HG03039 (cell line): ENCODE measurements around the gene WHAMM.
"Not testable (repeated sequence)": the region's sequence is repeated elsewhere in the genome, so short reads cannot be mapped to it uniquely, and the experiment has no call there.

Experiments
- ATAC-seq: cut with Tn5 transposase; IDR thresholded peaks from one replicate; pipeline ENCODE4 v1.9.1; 2021; ENCODE audit warnings: mild to moderate bottlenecking, moderate library complexity; ENCODE audit not compliant: unreplicated experiment

Gene WHAMM

DNA sequence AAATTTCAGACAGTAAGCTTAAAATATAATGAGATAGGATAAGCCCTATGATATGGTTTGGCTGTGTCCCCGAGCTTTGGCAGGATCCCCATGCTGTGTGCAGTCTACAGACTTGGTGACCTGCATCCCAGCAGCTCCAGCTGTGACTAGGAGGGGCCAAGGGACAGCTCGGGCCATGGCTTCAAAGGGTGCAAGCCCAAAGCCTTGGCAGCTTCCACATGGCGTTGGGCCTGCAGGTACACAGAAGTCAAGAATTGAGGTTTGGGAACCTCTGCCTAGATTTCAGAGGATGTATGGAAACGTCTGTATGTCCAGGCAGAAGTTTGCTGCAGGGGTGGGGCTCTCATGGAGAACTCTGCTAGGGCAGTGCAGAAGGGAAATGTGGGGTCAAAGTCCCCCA lies 56.2 kb downstream of the WHAMM start:
- not testable (repeated sequence) for ATAC-seq

DNA sequence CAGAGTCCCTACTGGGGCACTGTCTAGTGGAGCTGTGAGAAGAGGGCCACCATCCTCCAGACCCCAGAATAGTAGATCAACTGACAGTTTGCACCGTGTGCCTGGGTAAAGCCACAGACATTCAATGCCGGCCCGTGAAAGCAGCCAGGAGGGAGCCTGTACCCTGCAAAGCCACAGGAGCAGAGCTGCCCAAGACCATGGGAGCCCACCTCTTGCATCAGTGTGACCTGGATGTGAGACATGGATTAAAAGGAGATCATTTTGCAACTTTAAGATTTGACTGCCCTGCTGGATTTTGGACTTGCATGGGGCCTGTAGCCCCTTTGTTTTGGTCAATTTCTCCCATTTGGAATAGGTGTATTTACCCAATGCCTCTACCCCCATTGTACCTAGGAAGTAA lies 56.6 kb downstream of the WHAMM start:
- not testable (repeated sequence) for ATAC-seq

DNA sequence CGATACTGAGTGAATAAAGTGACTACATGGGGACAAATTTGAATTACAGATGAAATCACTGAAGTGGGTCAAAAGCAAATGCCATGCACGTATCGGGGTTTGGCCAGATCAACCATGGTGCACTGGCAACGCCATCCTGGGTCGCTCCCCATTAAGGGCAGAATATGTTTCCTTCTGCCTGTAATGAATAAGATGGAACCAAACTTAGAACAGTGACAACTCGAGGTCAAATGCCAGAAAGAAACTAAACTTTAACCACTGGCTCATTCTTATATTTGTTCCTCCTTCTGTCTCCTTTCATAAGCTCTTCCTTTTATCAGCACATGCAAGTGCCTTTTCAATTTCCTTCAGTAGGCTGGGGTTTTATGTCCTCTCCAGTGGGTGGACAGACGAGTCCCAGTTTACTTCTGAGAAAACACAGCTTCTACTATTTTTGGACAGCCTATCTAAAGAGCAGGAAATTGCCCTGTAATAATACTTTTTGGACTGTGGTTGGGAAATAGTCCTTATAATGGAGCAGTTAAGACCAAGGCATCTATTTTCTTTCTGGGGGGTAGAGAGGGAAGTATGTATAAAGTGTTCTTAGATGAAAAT lies 61.4 kb downstream of the WHAMM start:
- no peak for ATAC-seq

DNA sequence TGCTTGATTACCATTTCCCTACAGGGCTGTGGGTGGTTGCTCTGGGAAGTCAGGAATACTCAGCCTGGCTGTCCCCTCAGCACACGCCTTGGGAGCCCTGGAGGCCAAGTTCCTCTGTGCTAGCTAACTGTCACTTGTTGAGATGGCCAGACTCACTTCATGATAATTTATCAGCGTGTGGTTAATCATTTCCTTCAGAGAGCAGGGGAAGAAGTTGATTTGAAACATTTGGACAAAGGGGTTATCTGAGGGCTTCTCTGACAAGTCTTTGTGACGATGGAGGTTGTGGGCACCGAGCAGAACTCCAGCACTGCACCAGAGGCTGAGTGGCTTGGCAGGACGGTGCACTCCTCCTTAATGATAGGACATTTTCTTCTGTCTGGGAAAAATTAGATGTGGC lies 61.9 kb downstream of the WHAMM start:
- ATAC-seq, result no peak

DNA sequence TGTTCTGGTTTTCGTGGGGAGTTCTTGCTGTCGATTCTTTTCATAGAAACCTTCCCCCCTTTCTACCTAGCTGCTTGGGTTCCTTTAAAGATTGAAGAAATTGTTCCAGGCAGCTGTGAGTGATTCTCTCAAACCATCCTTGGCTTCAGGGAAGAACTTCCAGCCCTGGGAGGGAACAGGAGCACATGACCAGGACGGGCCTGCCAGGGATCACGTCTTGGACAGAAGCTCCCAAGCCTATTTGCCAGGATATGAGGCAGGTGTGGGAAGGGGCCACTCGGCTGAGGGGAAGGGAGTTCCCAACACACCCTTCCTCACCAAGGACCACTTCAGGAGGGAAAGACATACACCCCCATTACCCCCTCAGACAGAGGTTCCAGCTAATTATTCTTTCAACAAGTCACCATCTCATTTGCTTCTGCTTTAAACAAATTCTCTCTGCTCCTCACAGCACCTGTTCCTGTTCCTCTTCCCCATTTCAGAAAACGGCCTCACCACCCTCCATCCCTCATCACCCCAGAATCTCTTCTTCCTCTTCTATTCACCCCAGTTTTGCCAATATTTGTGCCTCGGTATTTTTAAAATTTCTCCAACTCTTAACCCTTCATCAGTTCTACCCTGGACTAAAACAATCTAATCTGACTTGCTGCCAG lies 62.5 kb downstream of the WHAMM start:
- no peak for ATAC-seq

DNA sequence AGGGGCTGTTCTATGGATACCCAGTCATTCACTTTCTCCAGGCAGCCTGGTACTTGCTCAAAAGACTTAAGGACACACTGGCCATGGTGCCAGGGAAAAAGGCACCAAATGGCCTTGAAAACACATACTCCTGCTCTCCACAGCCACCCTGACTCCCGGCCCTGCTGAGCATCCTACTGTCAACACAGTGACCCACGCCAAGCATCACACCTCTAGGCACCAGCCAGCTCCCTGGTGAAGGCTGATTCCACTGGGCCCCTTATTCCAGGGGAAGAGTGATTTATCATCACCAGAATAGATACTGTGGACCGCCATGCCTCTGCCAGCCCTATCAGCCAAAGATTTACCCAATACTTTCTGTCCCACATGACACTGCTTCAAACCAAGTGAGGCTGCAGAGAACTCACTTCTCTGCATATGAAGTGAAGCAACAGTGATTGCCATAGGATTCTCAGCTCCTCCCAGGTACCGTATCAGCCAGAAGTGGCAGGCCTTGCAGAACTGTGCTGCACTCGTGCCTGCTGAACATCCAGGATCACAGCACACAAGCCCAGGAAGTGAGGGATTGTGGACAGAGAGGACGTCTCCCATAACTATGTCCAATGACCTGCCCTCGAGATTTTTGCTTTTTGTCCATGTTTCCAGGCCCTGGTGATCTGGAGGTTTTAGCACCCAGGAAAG lies 63.7 kb downstream of the WHAMM start:
- ATAC-seq, result no peak

DNA sequence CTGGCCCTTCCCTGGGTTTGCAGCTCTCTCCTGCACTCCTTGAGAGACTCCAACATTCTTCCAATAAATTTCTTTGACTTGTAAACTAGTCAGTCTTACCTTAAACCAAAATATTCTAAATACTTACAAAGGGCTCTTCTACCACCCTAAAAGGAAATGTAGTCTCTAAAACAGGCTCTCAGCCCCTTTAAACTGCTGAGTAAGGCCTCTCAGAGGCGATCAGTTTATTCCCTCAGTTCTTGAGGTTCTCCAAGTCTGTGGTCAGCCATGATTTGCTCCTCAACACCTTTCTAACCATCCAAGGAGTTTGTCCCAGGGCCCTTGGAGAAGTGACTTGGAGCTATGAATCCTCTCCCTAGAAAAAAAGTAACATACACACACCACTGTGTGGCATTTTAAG lies 64.8 kb downstream of the WHAMM start:
- ATAC-seq, result no peak

DNA sequence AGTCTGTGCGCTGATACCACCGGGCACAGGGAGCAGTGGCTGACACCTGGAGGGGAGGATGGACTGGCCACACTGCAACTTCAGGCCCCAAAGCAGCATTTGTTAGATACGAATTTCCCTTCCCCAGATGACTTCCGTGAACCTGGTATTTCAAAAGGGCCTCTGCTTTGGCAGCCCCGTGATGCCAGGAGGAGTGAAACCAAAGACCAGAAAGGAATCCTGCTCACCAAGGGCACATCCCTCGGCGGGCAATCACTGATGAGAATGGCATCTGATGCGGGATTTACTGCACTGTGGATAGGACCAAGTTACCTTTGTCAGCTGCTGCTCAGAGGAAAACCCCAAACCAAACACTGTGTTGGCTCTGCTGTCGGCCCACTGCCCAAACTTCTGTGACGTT lies 65.5 kb downstream of the WHAMM start:
- ATAC-seq, result no peak

DNA sequence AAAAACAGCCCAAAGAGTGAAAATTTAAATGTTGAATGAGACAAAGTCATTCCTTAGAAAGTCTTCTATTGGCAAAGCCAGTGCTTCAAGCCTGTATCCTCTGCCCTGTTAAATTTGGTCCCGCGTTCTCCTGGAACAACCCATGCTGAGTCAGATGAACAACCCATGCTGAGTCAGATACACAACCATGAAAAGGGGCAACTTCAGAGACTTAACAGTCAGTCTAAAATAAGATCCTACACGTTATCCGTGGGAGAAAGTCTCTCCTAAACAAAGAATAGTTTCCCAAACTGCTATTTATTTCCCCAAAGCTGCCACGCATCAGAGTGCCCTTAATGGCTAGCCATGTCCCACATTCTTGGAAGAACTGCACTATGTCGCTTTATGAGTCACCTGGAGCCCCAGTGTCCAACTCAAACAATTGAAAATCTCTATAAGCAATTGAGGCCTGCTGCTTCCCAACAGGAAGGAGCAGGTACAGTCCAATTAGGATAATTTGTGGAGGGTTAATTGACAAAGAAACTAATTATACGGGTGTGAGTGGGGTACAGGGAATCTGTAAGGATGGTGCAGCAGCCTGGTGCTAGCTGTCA lies 66.1 kb downstream of the WHAMM start:
- ATAC-seq, result no peak

DNA sequence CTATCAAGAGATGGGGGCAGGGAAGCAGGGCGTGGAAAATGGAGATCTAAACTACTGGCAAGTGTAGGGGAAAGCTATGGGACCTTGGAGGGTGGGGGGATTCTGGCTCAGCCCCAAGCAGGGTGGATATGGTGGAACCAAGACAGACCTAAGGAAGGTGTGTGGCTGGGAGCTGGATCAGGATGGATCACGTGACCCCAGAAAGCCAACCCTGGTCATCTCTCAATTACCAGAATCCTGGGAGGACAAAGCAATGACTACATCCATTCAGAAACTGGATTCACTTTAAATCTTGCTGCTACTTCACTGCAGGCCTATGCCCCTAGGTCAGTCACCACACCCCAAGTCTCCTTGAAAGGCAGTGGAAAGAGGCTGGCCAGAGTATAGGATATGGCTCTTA lies 68.4 kb downstream of the WHAMM start:
- no peak for ATAC-seq

DNA sequence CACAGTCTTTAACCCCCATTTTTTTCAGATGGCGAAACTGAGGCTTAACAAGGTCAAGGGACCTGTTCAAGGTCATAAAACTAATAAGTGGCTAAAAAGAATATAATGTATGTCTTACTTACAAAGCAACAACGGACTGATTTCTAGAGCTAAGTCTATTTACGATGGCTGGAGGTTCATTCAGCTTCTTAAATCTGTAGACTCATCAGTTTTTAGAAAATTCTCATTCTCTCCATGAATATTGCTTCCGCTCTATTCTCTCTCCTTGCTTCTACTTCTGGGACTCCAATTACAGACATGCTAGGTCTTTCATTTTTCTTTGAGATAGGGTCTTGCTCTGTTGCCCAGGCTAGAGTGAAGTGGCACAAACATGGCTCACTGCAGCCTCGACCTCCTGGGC lies 68.9 kb downstream of the WHAMM start:
- no peak for ATAC-seq

DNA sequence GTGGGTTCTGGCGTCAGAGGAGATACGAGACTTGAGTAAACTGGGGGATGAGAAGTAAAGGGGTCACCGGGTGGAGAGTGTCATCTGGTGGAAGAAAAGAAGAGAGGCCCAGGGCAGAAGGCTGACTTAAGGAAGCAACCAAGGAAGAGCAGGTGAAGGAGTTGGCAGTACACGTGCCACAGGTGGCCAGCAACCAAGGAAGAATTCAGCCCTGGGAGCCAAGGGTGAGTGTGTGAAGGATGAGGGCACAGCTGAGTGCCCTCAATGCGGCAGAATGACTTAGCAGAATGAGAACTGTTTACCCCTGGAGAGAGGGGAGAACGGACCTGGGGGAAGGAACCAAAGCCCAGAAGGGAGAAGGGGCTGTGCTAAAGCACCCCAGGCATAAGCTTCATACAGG lies 71.3 kb downstream of the WHAMM start:
- no peak for ATAC-seq

DNA sequence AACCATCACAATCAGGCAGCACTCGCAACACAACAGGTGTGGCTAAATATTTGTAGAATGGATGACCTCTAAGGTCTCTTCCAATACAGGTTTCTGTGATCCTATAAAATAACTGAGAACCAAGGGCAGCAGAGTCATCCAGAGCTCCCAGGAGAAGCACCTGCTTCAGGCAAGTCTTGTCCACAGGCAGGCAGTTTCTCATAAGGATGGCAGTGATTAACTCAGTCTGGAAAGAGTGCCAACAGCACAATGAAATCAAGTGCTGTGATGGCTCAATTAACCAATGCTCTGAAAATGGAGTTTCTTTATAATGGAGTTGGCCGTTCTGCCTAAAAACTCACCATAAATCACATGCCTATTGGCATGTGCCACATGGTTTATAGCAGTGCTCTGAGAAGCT lies 72.3 kb downstream of the WHAMM start:
- ATAC-seq, result no peak

DNA sequence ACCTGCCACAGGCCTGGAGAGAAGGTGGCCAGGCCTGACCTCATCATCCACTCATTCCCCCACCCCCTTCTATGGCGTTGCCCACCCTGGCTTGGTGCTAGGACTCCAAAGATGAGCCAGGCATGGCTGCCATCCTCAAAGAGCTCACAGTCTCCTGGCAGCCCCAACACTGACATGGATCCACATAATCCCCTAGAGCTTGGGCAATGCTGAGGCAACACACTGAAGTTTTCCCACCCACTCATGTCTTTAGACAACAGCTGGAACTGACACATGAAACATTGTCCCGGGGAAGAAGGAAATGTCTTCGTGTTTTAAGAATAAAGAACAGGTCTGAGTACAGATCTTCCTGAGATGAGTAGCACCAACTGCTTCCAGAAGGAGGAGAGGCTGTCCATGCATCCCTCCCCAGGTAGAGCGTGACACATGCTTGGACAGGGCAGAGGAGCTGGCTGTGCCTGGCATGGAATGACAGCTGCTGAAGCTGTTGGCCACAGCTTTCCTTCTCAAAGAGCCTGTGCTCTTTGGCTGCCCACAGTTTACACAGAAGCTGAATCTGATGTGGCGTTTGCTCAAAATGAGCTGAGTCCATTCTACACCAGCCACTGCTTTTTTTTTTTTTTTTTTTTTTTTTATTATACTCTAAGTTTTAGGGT lies 73.0 kb downstream of the WHAMM start:
- no peak for ATAC-seq
